Measurements from ENCODE around the gene PHETA1. TPM values are rescaled to one million over a fixed set of nuclear protein-coding genes. Genes with fewer than 3 reads are reported as not detected.

The PHETA1 gene
- total RNA-seq, 1 experiment from 2014 or later = 26.2 TPM

DNA sequence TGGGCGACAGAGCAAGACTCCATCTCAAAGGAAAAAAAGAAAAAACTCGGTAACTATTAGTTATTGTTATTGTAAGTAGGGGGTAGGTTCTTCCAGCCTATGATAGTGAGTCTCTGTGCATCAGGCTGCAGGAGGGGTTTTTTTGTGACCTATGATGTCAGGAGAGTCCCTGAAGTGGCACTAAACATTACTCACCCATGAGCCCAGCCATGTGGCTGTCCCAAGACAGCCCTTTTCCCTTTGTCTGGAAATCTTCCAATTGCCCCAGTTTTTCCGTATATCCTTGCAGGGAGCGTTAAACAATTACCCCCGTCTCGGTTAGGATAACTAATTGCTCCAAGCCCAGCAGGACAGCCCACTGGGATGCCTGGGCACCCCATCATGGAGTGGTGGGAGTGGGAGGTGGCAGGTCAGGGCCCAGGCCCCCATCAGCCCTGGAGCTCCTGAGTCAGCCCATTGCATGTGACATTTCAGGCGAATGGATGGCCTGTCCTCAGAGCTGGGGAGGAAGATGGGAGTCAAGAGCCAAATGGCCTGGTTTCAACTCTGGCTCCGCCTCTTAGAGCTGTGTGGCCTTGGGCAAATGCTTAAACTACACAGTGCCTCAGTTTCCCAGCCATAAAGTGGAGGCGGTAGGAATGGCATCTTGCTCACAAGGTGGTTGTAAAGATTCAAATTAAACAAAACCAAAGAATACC is 16.4 kb downstream of the PHETA1 start:
- Histone ChIP-seq H3K9me3 (ENCODE audit: insufficient read depth, low read depth) (peaks cover 12% of the 10 kb centered on the region; the same call in 1 of the 2 replicates), H3K4me3 (no peak overlapping the region), H3K4me2 (no peak overlapping the region), H3K4me1 (replicated peaks; ENCODE audit: insufficient read depth) (no peaks in the 10 kb centered on the region), H3K27me3 (ENCODE audit: insufficient read depth, low read depth) (no peaks in the 10 kb centered on the region), H3K79me2 (ENCODE audit: low read depth) (no peaks in the 10 kb centered on the region), H3K36me3 (ENCODE audit: low read depth) (no peaks in the 10 kb centered on the region), H4K20me1 (ENCODE audit: insufficient read depth) (no peaks in the 10 kb centered on the region), H2AFZ (no peak overlapping the region), H3K9me2 (ENCODE audit: insufficient read depth) (no peaks in the 10 kb centered on the region), H3F3A (ENCODE audit: insufficient read depth, low read depth) (no peaks in the 10 kb centered on the region), H3K27ac (no peak overlapping the region)
- ChIA-PET CTCF (no interaction called here), POLR2A (ENCODE audit: unreplicated experiment) (no interaction called here)
- no TSS peak for BruUV-seq (replicated peaks)
- TF ChIP-seq EZH2 (IDR thresholded peaks at IDR 0.05; ENCODE audit: low read depth) = no peak
- TF ChIP-seq, protein P1, sequence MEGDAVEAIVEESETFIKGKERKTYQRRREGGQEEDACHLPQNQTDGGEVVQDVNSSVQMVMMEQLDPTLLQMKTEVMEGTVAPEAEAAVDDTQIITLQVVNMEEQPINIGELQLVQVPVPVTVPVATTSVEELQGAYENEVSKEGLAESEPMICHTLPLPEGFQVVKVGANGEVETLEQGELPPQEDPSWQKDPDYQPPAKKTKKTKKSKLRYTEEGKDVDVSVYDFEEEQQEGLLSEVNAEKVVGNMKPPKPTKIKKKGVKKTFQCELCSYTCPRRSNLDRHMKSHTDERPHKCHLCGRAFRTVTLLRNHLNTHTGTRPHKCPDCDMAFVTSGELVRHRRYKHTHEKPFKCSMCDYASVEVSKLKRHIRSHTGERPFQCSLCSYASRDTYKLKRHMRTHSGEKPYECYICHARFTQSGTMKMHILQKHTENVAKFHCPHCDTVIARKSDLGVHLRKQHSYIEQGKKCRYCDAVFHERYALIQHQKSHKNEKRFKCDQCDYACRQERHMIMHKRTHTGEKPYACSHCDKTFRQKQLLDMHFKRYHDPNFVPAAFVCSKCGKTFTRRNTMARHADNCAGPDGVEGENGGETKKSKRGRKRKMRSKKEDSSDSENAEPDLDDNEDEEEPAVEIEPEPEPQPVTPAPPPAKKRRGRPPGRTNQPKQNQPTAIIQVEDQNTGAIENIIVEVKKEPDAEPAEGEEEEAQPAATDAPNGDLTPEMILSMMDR (conservative IDR thresholded peaks at IDR 0.05) = no peak
- intact Hi-C loops (cut with micrococcal nuclease; ENCODE audit: unreplicated experiment) = no loop called here
- DNase-seq = no peak

DNA sequence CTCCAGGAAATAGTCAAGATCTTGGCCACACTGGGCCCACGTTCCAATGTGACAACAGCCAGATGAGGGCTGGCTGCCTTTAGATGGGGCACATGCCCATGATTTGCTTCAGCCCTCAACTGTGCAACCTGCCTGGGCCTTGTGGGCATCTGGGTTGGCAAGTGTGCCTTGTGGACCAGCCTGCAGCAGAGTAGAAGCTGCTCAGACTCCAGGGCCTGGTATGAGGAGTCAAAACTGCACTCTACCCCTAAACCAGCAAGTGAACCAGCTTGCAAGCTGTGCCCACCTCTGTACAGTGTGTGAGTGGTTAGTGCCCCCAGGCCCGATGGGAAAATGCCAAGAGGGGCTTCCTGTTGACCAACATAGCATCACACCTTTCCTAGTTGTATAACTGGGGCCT is 17.9 kb downstream of the PHETA1 start:
- Histone ChIP-seq H2AFZ (no peak overlapping the region), H3F3A (ENCODE audit: insufficient read depth, low read depth) (no peaks in the 10 kb centered on the region), H4K20me1 (ENCODE audit: insufficient read depth) (no peaks in the 10 kb centered on the region), H3K4me3 (no peak overlapping the region), H3K79me2 (ENCODE audit: low read depth) (no peaks in the 10 kb centered on the region), H3K9me2 (ENCODE audit: insufficient read depth) (no peaks in the 10 kb centered on the region), H3K4me2 (no peak overlapping the region), H3K36me3 (ENCODE audit: low read depth) (no peaks in the 10 kb centered on the region), H3K9me3 (ENCODE audit: insufficient read depth, low read depth) (peaks cover 12% of the 10 kb centered on the region; the same call in 1 of the 2 replicates), H3K27me3 (ENCODE audit: insufficient read depth, low read depth) (no peaks in the 10 kb centered on the region), H3K27ac (no peak overlapping the region), H3K4me1 (replicated peaks; ENCODE audit: insufficient read depth) (no peaks in the 10 kb centered on the region)
- intact Hi-C loops (cut with micrococcal nuclease; ENCODE audit: unreplicated experiment) = no loop called here
- CTCF ChIA-PET = no interaction called here
- POLR2A ChIA-PET (ENCODE audit: unreplicated experiment) = no interaction called here
- DNase-seq = no peak
- no TSS peak for BruUV-seq (replicated peaks)
- TF ChIP-seq, protein P1 (conservative IDR thresholded peaks at IDR 0.05) = no peak
- TF ChIP-seq EZH2 (IDR thresholded peaks at IDR 0.05; ENCODE audit: low read depth) = no peak

DNA sequence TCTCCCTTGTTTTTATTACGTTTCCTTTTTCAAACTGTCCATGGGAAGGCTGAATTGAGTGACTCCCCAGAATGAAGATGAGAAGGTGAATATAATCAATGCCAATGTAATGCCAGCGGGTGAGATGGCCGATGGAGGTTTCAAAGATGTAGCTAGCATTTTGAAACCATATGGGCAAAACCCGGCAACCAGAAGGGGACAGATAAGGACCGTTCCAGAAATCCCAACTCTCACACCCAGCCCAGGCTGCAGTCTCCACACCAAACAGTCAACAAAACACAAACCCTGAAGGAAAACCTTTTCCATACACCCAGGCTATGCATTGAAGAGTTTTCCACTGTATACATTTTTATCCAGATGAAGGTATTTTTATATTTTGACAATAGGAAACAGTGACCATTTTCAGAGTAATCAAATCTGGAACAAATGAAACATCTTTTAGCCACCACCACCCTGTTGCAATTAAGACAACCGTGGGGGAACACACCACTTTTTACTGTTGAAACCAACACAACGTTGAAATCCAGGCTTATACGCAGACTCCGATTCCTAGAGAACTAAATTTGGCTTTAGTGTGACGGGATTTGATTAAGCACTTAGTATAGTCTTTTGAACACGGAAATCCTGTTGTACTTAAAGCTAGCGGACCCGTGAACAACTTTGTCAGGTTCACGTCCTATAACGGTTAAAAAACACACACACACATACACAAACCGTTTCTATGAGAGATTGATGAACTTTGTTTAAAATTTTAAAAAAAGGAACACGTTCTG is 19.0 kb downstream of the PHETA1 start:
- no peaks in the 10 kb centered on the region for H3K36me3 ChIP-seq (ENCODE audit: low read depth)
- H3K79me2 ChIP-seq (ENCODE audit: low read depth) = no peaks in the 10 kb centered on the region
- BruUV-seq (replicated peaks) = no TSS peak
- H3K27me3 ChIP-seq (ENCODE audit: insufficient read depth, low read depth) = no peaks in the 10 kb centered on the region
- H3K27ac ChIP-seq = no peak overlapping the region
- peaks cover 12% of the 10 kb centered on the region; the same call in 1 of the 2 replicates for H3K9me3 ChIP-seq (ENCODE audit: insufficient read depth, low read depth)
- no peaks in the 10 kb centered on the region for H4K20me1 ChIP-seq (ENCODE audit: insufficient read depth)
- H3K4me3 ChIP-seq = no peak overlapping the region
- intact Hi-C loops (cut with micrococcal nuclease; ENCODE audit: unreplicated experiment) = no loop called here
- H3K9me2 ChIP-seq (ENCODE audit: insufficient read depth) = no peaks in the 10 kb centered on the region
- no peak overlapping the region for H3K4me2 ChIP-seq
- no peak overlapping the region for H2AFZ ChIP-seq
- ChIA-PET CTCF (no interaction called here), POLR2A (ENCODE audit: unreplicated experiment) (no interaction called here)
- TF ChIP-seq EZH2 (IDR thresholded peaks at IDR 0.05; ENCODE audit: low read depth) = no peak
- TF ChIP-seq, protein P1 (conservative IDR thresholded peaks at IDR 0.05) = no peak
- H3F3A ChIP-seq (ENCODE audit: insufficient read depth, low read depth) = no peaks in the 10 kb centered on the region
- no peak for DNase-seq
- no peaks in the 10 kb centered on the region for H3K4me1 ChIP-seq (replicated peaks; ENCODE audit: insufficient read depth)

Data from PC-9 (cell line).